HTR-8/SVneo (cell line): ENCODE measurements around the gene POC1B.

ENCODE experiments used
- DNase-seq: peaks from one replicate; pipeline ENCODE4 v3.0.0; 2011; ENCODE audit warnings: low spot score, mixed read lengths; ENCODE audit not compliant: insufficient read length
- FAIRE-seq: peaks from 2 replicates; lab custom pipeline; 2011; peaks lifted over from hg19 to GRCh38; lab: Jason Lieb, UNC

Gene POC1B

GRCh38 chr12:89372584-89373370, 153.1 kb downstream of the POC1B start:
- no peak for DNase-seq
- FAIRE-seq: no peak

GRCh38 chr12:89370850-89371249, 155.0 kb downstream of the POC1B start:
- FAIRE-seq (peak; percentile 33), DNase-seq (no peak)

DNA sequence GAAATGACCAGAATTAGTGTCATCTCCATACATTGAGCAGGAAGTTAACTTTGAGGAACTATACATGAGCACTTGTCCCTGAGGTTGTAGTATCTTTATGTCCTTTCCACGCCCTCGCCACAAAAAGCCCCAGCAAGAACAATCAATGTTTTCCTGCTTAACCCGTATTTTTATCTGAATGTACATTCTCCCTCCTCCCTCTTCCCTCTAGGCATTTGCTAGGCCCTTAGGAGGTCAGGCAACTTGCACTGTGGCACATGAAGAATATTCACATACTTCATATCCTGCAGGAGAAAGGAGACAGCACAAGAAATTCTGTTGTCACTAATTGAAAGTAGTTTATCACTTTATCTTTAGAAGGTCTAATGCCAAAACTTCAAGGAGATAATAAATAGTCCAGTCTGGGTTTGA, 155.4 kb downstream of the POC1B start:
- DNase-seq: no peak
- no peak for FAIRE-seq
